GM12878 (cell line): ENCODE results near the gene DBN1. TPM values are rescaled to one million over a fixed set of nuclear protein-coding genes. Genes with fewer than 3 reads are reported as not detected.

Experiments used
- ATAC-seq: fragments of 200-7000 bp; cut with Tn5 transposase; 3 replicates; pipeline ENCODE4 v1.9.1; 2020; ENCODE audit warnings: mild to moderate bottlenecking, moderate library complexity
- BruUV-seq: library from RNA; stranded (reverse); fragments of 400-500 nt; replicated peaks from 2 replicates; lab custom pipeline; 2021; lab: Mats Ljungman, UMichigan
- CTCF ChIA-PET: fragments of 300-600 bp; sonication (Branson Sonifier 250); formaldehyde crosslinking; extraction: SDS; loops from one replicate; lab custom pipeline; 2021; ENCODE audit warnings: inconsistent platforms; lab: Yijun Ruan, JAX
- POLR2A ChIA-PET: fragments of 350-600 bp; formaldehyde crosslinking; extraction: SDS; loops from one replicate; lab custom pipeline; 2021; ENCODE audit warnings: inconsistent platforms; lab: Charles Lee
- RAD21 ChIA-PET: fragments of 300-600 bp; sonication (Branson Sonifier 250); formaldehyde crosslinking; loops from one replicate; lab custom pipeline; 2023; ENCODE audit warnings: antibody characterized with exemption; ENCODE audit not compliant: unreplicated experiment; lab: Charles Lee
- SMC1A ChIA-PET: fragments of 300-600 bp; sonication (Branson Sonifier 250); formaldehyde crosslinking; loops from one replicate; lab custom pipeline; 2023; ENCODE audit not compliant: unreplicated experiment, uncharacterized antibody; lab: Charles Lee
- DNase-seq: peaks from one replicate; pipeline ENCODE4 v3.0.0-alpha.2; 2011; ENCODE audit warnings: low read depth, low spot score
- FAIRE-seq: peaks from 3 replicates; lab custom pipeline; 2011; peaks lifted over from hg19 to GRCh38; lab: Jason Lieb, UNC
- H2AFZ ChIP-seq: 2 replicates; pipeline ENCODE4 v1.6.0; 2011; ENCODE audit warnings: low read depth, low read length, control low read depth; ENCODE audit not compliant: control insufficient read depth
- H3K27ac ChIP-seq: 2 replicates; pipeline ENCODE4 v1.5.1; 2011; ENCODE audit warnings: control low read depth; ENCODE audit not compliant: control insufficient read depth, insufficient read depth
- H3K27me3 ChIP-seq, 2 experiments: replicated peaks in 1 of 2; 2 replicates each; pipeline versions ENCODE4 v1.6.0 to v1.6.1; 2011; ENCODE audit warnings: low read length in 1 of 2; ENCODE audit not compliant: control insufficient read depth in 2 of 2, insufficient read depth in 2 of 2
- H3K36me3 ChIP-seq, 2 experiments: 2 replicates each; pipeline ENCODE4 v1.5.1; 2011; ENCODE audit warnings: low read length in 1 of 2; ENCODE audit not compliant: control insufficient read depth in 2 of 2, insufficient read depth in 2 of 2
- H3K4me1 ChIP-seq: 2 replicates; pipeline ENCODE4 v1.6.1; 2011; ENCODE audit warnings: mild to moderate bottlenecking, low read length, moderate library complexity, mixed read lengths; ENCODE audit not compliant: control insufficient read depth, insufficient read depth
- H3K4me2 ChIP-seq: 2 replicates; pipeline ENCODE4 v1.6.0; 2011; ENCODE audit warnings: control low read depth; ENCODE audit not compliant: control insufficient read depth, insufficient read depth
- H3K4me3 ChIP-seq: fragments of 200-600 bp; sonication (generic); 2 replicates; pipeline ENCODE4 v1.5.1; 2016
- H3K79me2 ChIP-seq: 2 replicates; pipeline ENCODE4 v1.6.0; 2011; ENCODE audit warnings: low read length; ENCODE audit not compliant: control insufficient read depth, insufficient read depth
- H3K9ac ChIP-seq: 2 replicates; pipeline ENCODE4 v1.8.0; 2011; ENCODE audit warnings: low read length, control low read depth, mixed read lengths; ENCODE audit not compliant: control insufficient read depth, insufficient read depth
- H3K9me3 ChIP-seq: replicated peaks from 3 replicates; pipeline ENCODE4 v1.5.1; 2011; ENCODE audit warnings: mild to moderate bottlenecking, low read length; ENCODE audit not compliant: control insufficient read depth, insufficient read depth
- H4K20me1 ChIP-seq: 2 replicates; pipeline ENCODE4 v1.6.0; 2011; ENCODE audit not compliant: control insufficient read depth, insufficient read depth
- BRCA1 ChIP-seq: IDR thresholded peaks from 2 replicates; pipeline ENCODE4 v1.6.1; 2011; ENCODE audit warnings: low read depth, low read length, improper control_type of control experiment
- EP300 ChIP-seq, 2 experiments: fragments of 150-350 bp in 1 of 2; IDR thresholded peaks; 2 replicates each; pipeline ENCODE4 v1.6.1; 2011 to 2012; ENCODE audit warnings: low read depth in 2 of 2, low read length in 2 of 2, borderline replicate concordance in 1 of 2, improper control_type of control experiment in 1 of 2, inconsistent platforms in 1 of 2; ENCODE audit not compliant: control insufficient read depth in 1 of 2
- HDGF ChIP-seq: fragments of 450-650 bp; IDR thresholded peaks from 2 replicates; pipeline ENCODE4 v1.6.1; 2016; ENCODE audit warnings: antibody characterized with exemption
- IKZF1 ChIP-seq: fragments of 450-650 bp; conservative IDR thresholded peaks from 2 replicates; pipeline ENCODE4 v1.6.1; 2017; ENCODE audit warnings: antibody characterized with exemption, mild to moderate bottlenecking
- IRF4 ChIP-seq: IDR thresholded peaks from 2 replicates; pipeline ENCODE4 v1.6.1; 2011; ENCODE audit warnings: low read depth, low read length
- MYB ChIP-seq: fragments of 150-350 bp; IDR thresholded peaks from 2 replicates; pipeline ENCODE4 v1.6.1; 2014; ENCODE audit warnings: mild to moderate bottlenecking, low read depth, low read length, borderline replicate concordance
- MYC ChIP-seq: IDR thresholded peaks from 2 replicates; pipeline ENCODE4 v1.6.1; 2011; ENCODE audit warnings: mild to moderate bottlenecking, low read length, moderate library complexity, inconsistent platforms; ENCODE audit not compliant: insufficient read depth, insufficient replicate concordance, insufficient read length, severe bottlenecking
- RELA ChIP-seq: fragments of 450-650 bp; IDR thresholded peaks from 2 replicates; pipeline ENCODE4 v1.8.0; 2014; ENCODE audit warnings: borderline replicate concordance; ENCODE audit not compliant: partially characterized antibody
- STAT3 ChIP-seq: IDR thresholded peaks from 2 replicates; pipeline ENCODE4 v1.6.1; 2011; ENCODE audit warnings: low read depth, low read length, improper control_type of control experiment
- WRNIP1 ChIP-seq: IDR thresholded peaks from 2 replicates; pipeline ENCODE4 v1.6.1; 2011; ENCODE audit warnings: low read depth, low read length, improper control_type of control experiment, borderline replicate concordance
- WGBS: methylation state at CpG from one replicate; pipeline ENCODE4 v1.1.6; 2016; ENCODE audit warnings: low lambda C conversion rate; ENCODE audit not compliant: insufficient replicate concordance, insufficient coverage; ENCODE audit errors: missing lambda C conversion rate; 5-methylcytosine and 5-hydroxymethylcytosine counted together
- in situ Hi-C: fragments of 300-500 bp; cut with MboI; formaldehyde crosslinking; loops from 9 replicates; pipeline ENCODE4 v1.14.3; 2018; ENCODE audit warnings: mixed read lengths
- intact Hi-C: fragments of 100-400 bp; cut with micrococcal nuclease; formaldehyde crosslinking; loops from one replicate; pipeline ENCODE4 v1.14.2; 2022; ENCODE audit not compliant: unreplicated experiment
- polyA plus RNA-seq, 11 experiments: library from polyadenylated mRNA; depleted of rRNA in 4 of 11; unstranded in 6 of 11; stranded (reverse) in 5 of 11; fragments of >200 nt; fragmentation: Nextera tagmentation in 4 of 11; fragmentation: Illumina TruSeq in 1 of 11; extraction: Ambion mirVana in 4 of 11; extraction: Trizol in 1 of 11; gene quantifications; 1 replicate in 1 of 11; 2 replicates in 10 of 11; pipeline versions ENCODE4 v1.2.1 to v1.2.3, GENCODE V29; 2011 to 2016; ENCODE audit warnings: inconsistent platforms in 2 of 11, missing spikeins in 2 of 11, low read depth in 1 of 11
- total RNA-seq, 4 experiments: library from RNA; depleted of rRNA in 3 of 4; stranded (reverse); fragments of >200 nt in 3 of 4; fragmentation: Illumina TruSeq in 1 of 4; extraction: Trizol in 1 of 4; gene quantifications; 2 replicates each; pipeline versions ENCODE4 v1.2.1 to v1.2.3, GENCODE V29; 2013 to 2021
- TF ChIP-seq, protein P1 (sequence below): fragments of 450-650 bp; IDR thresholded peaks from 2 replicates; pipeline ENCODE4 v1.6.1; 2017; ENCODE audit warnings: mild to moderate bottlenecking, moderate library complexity
- TF ChIP-seq, protein P2 (sequence below): fragments of 450-650 bp; IDR thresholded peaks from 2 replicates; pipeline ENCODE4 v1.6.1; 2017; ENCODE audit warnings: antibody characterized with exemption, mild to moderate bottlenecking, moderate library complexity

The DBN1 gene
- total and polyA plus RNA-seq, 10 of the 15 experiments (the other 5 are each of a cell fraction or from before 2014, with no cell fraction given), result 0.18 to 81.0 (median 27.9) TPM

DNA sequence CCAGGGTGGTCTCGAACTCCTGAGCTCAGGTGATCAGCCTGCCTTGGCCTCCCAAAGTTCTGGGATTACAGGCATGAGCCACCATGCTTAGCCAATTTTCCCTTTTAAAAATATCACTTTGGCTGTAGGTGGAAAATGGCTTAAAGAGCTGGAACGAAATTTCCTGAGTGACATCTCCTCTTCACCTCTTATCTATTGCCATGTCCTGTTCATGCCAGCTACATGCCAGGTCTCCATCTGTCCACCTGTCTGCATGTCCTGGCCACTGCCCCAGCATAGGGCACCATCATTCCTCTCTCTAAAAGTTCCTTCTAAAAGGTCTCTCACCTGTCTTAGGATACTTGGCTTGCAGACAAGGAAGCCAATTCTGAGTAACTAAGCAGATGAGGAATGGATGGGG is 49.8 kb downstream of the DBN1 start:
- H3K4me1 ChIP-seq, result peaks cover 15% of the 10 kb centered on the region
- DNase-seq (no peak), FAIRE-seq (no peak), ATAC-seq (no peak)
- no peak overlapping the region for H3K4me2 ChIP-seq
- no peak overlapping the region for H3K9ac ChIP-seq
- TF ChIP-seq HDGF, result no peak
- no peak for TF ChIP-seq EP300 (IDR thresholded peaks at IDR 0.05; ENCODE audit: borderline replicate concordance in 1 of 2, control insufficient read depth in 1 of 2, low read depth in 2 of 2, low read length in 2 of 2)
- TF ChIP-seq IRF4, result no peak
- TF ChIP-seq MYB, result no peak
- TF ChIP-seq IKZF1, result no peak
- no peak for TF ChIP-seq STAT3
- TF ChIP-seq RELA, result no peak
- TF ChIP-seq MYC, result no peak
- TF ChIP-seq, protein P1, sequence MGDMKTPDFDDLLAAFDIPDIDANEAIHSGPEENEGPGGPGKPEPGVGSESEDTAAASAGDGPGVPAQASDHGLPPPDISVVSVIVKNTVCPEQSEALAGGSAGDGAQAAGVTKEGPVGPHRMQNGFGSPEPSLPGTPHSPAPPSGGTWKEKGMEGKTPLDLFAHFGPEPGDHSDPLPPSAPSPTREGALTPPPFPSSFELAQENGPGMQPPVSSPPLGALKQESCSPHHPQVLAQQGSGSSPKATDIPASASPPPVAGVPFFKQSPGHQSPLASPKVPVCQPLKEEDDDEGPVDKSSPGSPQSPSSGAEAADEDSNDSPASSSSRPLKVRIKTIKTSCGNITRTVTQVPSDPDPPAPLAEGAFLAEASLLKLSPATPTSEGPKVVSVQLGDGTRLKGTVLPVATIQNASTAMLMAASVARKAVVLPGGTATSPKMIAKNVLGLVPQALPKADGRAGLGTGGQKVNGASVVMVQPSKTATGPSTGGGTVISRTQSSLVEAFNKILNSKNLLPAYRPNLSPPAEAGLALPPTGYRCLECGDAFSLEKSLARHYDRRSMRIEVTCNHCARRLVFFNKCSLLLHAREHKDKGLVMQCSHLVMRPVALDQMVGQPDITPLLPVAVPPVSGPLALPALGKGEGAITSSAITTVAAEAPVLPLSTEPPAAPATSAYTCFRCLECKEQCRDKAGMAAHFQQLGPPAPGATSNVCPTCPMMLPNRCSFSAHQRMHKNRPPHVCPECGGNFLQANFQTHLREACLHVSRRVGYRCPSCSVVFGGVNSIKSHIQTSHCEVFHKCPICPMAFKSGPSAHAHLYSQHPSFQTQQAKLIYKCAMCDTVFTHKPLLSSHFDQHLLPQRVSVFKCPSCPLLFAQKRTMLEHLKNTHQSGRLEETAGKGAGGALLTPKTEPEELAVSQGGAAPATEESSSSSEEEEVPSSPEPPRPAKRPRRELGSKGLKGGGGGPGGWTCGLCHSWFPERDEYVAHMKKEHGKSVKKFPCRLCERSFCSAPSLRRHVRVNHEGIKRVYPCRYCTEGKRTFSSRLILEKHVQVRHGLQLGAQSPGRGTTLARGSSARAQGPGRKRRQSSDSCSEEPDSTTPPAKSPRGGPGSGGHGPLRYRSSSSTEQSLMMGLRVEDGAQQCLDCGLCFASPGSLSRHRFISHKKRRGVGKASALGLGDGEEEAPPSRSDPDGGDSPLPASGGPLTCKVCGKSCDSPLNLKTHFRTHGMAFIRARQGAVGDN, result no peak
- TF ChIP-seq BRCA1, result no peak
- no peak for TF ChIP-seq WRNIP1
- TF ChIP-seq, protein P2, sequence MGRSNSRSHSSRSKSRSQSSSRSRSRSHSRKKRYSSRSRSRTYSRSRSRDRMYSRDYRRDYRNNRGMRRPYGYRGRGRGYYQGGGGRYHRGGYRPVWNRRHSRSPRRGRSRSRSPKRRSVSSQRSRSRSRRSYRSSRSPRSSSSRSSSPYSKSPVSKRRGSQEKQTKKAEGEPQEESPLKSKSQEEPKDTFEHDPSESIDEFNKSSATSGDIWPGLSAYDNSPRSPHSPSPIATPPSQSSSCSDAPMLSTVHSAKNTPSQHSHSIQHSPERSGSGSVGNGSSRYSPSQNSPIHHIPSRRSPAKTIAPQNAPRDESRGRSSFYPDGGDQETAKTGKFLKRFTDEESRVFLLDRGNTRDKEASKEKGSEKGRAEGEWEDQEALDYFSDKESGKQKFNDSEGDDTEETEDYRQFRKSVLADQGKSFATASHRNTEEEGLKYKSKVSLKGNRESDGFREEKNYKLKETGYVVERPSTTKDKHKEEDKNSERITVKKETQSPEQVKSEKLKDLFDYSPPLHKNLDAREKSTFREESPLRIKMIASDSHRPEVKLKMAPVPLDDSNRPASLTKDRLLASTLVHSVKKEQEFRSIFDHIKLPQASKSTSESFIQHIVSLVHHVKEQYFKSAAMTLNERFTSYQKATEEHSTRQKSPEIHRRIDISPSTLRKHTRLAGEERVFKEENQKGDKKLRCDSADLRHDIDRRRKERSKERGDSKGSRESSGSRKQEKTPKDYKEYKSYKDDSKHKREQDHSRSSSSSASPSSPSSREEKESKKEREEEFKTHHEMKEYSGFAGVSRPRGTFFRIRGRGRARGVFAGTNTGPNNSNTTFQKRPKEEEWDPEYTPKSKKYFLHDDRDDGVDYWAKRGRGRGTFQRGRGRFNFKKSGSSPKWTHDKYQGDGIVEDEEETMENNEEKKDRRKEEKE, result no peak
- CTCF ChIA-PET, result interaction anchor here (0.8 to 13.2 kb wide), 5 partner anchors 9 to 34 kb away, joined by 3 to 188 read pairs (median 15); partner anchors contain the start of gene PFN3
- intact Hi-C loops (no loop called here), in situ Hi-C loops (no loop called here)
- H3K9me3 ChIP-seq, result no peaks in the 10 kb centered on the region
- H4K20me1 ChIP-seq, result no peaks in the 10 kb centered on the region
- no peak overlapping the region for H2AFZ ChIP-seq
- H3K79me2 ChIP-seq, result peaks cover 21% of the 10 kb centered on the region
- H3K27me3 ChIP-seq, result no peaks in the 10 kb centered on the region
- H3K36me3 ChIP-seq, result no peaks in the 10 kb centered on the region
- 36% methylated on average over 2 of the region's 2 CpGs for WGBS
- RAD21 ChIA-PET, result interaction anchor here (0.9 to 11.0 kb wide), 3 partner anchors 11 to 78 kb away, joined by 3 to 288 read pairs (median 4); partner anchors contain the start of gene PRR7
- BruUV-seq, result no TSS peak
- no peak overlapping the region for H3K27ac ChIP-seq
- POLR2A ChIA-PET, result interaction anchor here (9.4 to 13.4 kb wide), 3 partner anchors 9 to 26 kb away, joined by 107 to 358 read pairs (median 174); partner anchors contain the start of genes F12, PFN3 and PRR7
- no peak overlapping the region for H3K4me3 ChIP-seq
- SMC1A ChIA-PET, result interaction anchor here (0.6 to 7.5 kb wide), 4 partner anchors 10 to 33 kb away, joined by 3 to 64 read pairs (median 24); partner anchors contain the start of gene PFN3
